NB4 (cell line): ENCODE data around the gene HERC5.

Experiments
- DNase-seq: peaks from one replicate; pipeline ENCODE4 v3.0.0; 2010; ENCODE audit warnings: low read depth
- H3K4me3 ChIP-seq: one replicate; pipeline ENCODE4 v1.5.1; 2011; ENCODE audit warnings: mild to moderate bottlenecking, low read depth, low read length, moderate library complexity
- MAX ChIP-seq: IDR thresholded peaks from 2 replicates; pipeline ENCODE4 v1.6.1; 2011; ENCODE audit warnings: low read depth, low read length
- MYC ChIP-seq: IDR thresholded peaks from 2 replicates; pipeline ENCODE4 v1.6.1; 2011; ENCODE audit warnings: low read depth, low read length
- POLR2A ChIP-seq: IDR thresholded peaks from 2 replicates; pipeline ENCODE4 v1.6.1; 2011; ENCODE audit warnings: mild to moderate bottlenecking; ENCODE audit not compliant: insufficient read length; ENCODE audit errors: extremely low read depth
- TF ChIP-seq, protein P1 (sequence below): IDR thresholded peaks from one replicate; pipeline ENCODE4 v1.5.1; 2012; ENCODE audit warnings: low read depth, low read length

HERC5 gene

GRCh38 chr4:88489100-88489761 lies 32.3 kb downstream of the HERC5 start:
- no peak for DNase-seq
- H3K4me3 ChIP-seq: no peak overlapping the region
- TF ChIP-seq MYC: no peak

GRCh38 chr4:88497859-88498409 lies 41.0 kb downstream of the HERC5 start:
- no peak overlapping the region for H3K4me3 ChIP-seq
- TF ChIP-seq MYC (no peak), POLR2A (no peak), MAX (no peak)
- TF ChIP-seq, protein P1, sequence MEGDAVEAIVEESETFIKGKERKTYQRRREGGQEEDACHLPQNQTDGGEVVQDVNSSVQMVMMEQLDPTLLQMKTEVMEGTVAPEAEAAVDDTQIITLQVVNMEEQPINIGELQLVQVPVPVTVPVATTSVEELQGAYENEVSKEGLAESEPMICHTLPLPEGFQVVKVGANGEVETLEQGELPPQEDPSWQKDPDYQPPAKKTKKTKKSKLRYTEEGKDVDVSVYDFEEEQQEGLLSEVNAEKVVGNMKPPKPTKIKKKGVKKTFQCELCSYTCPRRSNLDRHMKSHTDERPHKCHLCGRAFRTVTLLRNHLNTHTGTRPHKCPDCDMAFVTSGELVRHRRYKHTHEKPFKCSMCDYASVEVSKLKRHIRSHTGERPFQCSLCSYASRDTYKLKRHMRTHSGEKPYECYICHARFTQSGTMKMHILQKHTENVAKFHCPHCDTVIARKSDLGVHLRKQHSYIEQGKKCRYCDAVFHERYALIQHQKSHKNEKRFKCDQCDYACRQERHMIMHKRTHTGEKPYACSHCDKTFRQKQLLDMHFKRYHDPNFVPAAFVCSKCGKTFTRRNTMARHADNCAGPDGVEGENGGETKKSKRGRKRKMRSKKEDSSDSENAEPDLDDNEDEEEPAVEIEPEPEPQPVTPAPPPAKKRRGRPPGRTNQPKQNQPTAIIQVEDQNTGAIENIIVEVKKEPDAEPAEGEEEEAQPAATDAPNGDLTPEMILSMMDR: no peak
- DNase-seq: no peak

DNA sequence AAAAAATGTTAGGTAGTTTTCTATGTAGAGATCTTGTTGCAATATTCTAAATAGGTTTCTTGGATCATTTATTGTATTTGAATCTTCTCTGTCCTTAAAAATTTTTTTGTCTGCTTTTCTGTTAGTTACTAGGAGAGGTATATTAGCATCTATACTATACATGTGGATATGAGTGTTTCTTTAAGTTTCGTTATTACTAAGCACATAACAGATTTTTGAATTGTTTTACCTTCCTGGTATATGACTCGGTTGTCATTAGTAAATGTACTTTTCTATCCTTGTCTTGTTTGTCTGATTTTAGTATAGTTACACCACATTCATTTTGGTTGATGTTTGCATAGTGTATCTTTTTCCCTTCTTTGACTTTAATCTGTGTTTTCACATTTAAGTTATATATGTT lies 46.4 kb downstream of the HERC5 start:
- no peak overlapping the region for H3K4me3 ChIP-seq
- DNase-seq: no peak
- TF ChIP-seq MAX (no peak), POLR2A (no peak), MYC (no peak)
- TF ChIP-seq, protein P1: no peak

- no peak overlapping the region for H3K4me3 ChIP-seq
- TF ChIP-seq POLR2A: no peak
- TF ChIP-seq MYC: no peak
- TF ChIP-seq, protein P1: no peak
- TF ChIP-seq MAX: no peak
- no peak for DNase-seq
Measured at GRCh38 chr4:88511236-88511635, 54.3 kb downstream of the HERC5 start.

- no peak overlapping the region for H3K4me3 ChIP-seq
- no peak for DNase-seq
- TF ChIP-seq MYC: no peak
- no peak for TF ChIP-seq MAX
- TF ChIP-seq, protein P1: no peak
- TF ChIP-seq POLR2A: no peak
Measured at GRCh38 chr4:88514557-88515511, 57.9 kb downstream of the HERC5 start.

DNA sequence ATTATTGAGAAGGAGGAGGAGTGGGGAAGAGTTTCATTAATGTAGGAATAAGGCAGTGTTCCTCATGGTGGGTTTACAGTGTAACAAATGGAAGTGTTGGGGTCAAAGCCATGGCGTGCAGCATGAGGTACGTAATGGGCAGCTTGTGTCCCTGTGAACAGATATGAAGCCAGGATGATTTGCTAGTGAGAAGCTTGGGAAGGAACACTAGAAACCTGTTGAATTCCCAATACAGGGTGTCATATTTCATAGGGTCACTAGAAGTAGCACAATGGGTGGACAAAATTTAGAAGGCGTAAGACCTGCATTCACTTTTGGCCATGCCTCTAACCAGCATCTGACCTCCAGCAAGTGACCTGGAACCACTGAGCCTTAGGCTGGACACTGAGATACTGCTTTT lies 59.8 kb downstream of the HERC5 start:
- no peak for TF ChIP-seq MYC
- TF ChIP-seq, protein P1: no peak
- TF ChIP-seq POLR2A: no peak
- TF ChIP-seq MAX: no peak
- no peak for DNase-seq
- no peak overlapping the region for H3K4me3 ChIP-seq
